ENCODE results near the gene ANTXR1.
A peak's percentile ranks its signal among the peaks of the same experiment; 100 is the strongest.

The ANTXR1 gene

GRCh38 chr2:69186614-69187013 lies 173.6 kb downstream of the ANTXR1 start:
- no peak for ATAC-seq
- TF ChIP-seq, protein P1, sequence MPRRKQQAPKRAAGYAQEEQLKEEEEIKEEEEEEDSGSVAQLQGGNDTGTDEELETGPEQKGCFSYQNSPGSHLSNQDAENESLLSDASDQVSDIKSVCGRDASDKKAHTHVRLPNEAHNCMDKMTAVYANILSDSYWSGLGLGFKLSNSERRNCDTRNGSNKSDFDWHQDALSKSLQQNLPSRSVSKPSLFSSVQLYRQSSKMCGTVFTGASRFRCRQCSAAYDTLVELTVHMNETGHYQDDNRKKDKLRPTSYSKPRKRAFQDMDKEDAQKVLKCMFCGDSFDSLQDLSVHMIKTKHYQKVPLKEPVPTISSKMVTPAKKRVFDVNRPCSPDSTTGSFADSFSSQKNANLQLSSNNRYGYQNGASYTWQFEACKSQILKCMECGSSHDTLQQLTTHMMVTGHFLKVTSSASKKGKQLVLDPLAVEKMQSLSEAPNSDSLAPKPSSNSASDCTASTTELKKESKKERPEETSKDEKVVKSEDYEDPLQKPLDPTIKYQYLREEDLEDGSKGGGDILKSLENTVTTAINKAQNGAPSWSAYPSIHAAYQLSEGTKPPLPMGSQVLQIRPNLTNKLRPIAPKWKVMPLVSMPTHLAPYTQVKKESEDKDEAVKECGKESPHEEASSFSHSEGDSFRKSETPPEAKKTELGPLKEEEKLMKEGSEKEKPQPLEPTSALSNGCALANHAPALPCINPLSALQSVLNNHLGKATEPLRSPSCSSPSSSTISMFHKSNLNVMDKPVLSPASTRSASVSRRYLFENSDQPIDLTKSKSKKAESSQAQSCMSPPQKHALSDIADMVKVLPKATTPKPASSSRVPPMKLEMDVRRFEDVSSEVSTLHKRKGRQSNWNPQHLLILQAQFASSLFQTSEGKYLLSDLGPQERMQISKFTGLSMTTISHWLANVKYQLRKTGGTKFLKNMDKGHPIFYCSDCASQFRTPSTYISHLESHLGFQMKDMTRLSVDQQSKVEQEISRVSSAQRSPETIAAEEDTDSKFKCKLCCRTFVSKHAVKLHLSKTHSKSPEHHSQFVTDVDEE (CRISPR knock-in tag; IDR thresholded peaks at IDR 0.05), result no peak
- no peak for TF ChIP-seq GLIS3 (CRISPR knock-in tag; IDR thresholded peaks at IDR 0.05)
- TF ChIP-seq ZC3H10 (CRISPR knock-in tag; IDR thresholded peaks at IDR 0.05), result no peak
- no peak for TF ChIP-seq TCF4 (CRISPR knock-in tag; IDR thresholded peaks at IDR 0.05; ENCODE audit: borderline replicate concordance)
- no peak for TF ChIP-seq ZFP30 (CRISPR knock-in tag; IDR thresholded peaks at IDR 0.05)
- TF ChIP-seq, protein P2, sequence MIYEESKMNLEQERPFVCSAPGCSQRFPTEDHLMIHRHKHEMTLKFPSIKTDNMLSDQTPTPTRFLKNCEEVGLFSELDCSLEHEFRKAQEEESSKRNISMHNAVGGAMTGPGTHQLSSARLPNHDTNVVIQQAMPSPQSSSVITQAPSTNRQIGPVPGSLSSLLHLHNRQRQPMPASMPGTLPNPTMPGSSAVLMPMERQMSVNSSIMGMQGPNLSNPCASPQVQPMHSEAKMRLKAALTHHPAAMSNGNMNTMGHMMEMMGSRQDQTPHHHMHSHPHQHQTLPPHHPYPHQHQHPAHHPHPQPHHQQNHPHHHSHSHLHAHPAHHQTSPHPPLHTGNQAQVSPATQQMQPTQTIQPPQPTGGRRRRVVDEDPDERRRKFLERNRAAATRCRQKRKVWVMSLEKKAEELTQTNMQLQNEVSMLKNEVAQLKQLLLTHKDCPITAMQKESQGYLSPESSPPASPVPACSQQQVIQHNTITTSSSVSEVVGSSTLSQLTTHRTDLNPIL (CRISPR knock-in tag; IDR thresholded peaks at IDR 0.05; ENCODE audit: low read depth), result no peak
- no peak for TF ChIP-seq ARNTL (CRISPR knock-in tag; IDR thresholded peaks at IDR 0.05; ENCODE audit: borderline replicate concordance, low read depth)
- TF ChIP-seq TOX (CRISPR knock-in tag; IDR thresholded peaks at IDR 0.05; ENCODE audit: borderline replicate concordance), result no peak
- TF ChIP-seq OSR1 (CRISPR knock-in tag; IDR thresholded peaks at IDR 0.05), result no peak
- TF ChIP-seq, protein P3, sequence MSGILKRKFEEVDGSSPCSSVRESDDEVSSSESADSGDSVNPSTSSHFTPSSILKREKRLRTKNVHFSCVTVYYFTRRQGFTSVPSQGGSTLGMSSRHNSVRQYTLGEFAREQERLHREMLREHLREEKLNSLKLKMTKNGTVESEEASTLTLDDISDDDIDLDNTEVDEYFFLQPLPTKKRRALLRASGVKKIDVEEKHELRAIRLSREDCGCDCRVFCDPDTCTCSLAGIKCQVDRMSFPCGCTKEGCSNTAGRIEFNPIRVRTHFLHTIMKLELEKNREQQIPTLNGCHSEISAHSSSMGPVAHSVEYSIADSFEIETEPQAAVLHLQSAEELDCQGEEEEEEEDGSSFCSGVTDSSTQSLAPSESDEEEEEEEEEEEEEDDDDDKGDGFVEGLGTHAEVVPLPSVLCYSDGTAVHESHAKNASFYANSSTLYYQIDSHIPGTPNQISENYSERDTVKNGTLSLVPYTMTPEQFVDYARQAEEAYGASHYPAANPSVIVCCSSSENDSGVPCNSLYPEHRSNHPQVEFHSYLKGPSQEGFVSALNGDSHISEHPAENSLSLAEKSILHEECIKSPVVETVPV (CRISPR knock-in tag; IDR thresholded peaks at IDR 0.05), result no peak
- TF ChIP-seq SNAI2 (CRISPR knock-in tag; IDR thresholded peaks at IDR 0.05), result no peak

DNA sequence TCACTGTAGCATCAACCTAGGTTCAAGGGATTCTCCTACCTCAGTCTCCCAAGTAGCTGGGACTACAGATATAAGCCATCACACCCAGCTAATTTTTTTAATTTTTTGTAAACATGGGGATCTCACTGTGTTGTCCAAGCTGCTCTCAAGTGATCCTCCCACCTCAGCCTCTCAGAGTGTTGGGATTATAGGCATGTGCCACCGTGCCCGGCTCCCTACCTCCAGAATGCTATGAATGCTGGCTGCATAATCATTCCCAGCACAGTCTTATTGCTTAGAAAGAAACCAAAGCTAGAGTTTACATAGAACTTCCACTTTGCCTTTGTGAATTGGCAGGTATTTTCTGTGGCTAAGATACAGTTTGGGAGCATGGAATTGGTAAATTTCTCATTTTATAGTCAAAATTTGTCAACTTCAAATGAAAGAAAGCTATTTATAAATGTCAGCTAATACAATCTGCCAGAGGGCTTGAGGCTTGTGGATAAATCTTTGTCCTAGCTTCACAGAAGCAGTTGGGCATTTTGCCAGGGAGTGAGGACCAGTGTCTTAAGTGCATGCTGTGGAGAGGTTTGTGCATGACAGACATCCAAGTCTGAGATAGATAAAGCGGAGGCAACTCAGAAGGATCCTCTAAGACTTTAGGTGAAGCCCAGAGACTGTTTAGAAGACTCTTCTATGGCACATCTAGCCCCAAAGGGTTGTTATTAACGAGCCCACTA lies 175.4 kb downstream of the ANTXR1 start:
- TF ChIP-seq CSDC2 (CRISPR knock-in tag; IDR thresholded peaks at IDR 0.05), result no peak
- TF ChIP-seq ISL1 (CRISPR knock-in tag; IDR thresholded peaks at IDR 0.05), result no peak
- no peak; the same call in 2 of the 3 replicates for ATAC-seq

- no peak for TF ChIP-seq ZNF8 (CRISPR knock-in tag; IDR thresholded peaks at IDR 0.05)
- no peak for TF ChIP-seq RARB (CRISPR knock-in tag; IDR thresholded peaks at IDR 0.05)
- TF ChIP-seq, protein P3 (CRISPR knock-in tag; IDR thresholded peaks at IDR 0.05), result no peak
- no peak for TF ChIP-seq ZNF70 (CRISPR knock-in tag; IDR thresholded peaks at IDR 0.05)
- ATAC-seq, result peak; percentile 31
Measured at GRCh38 chr2:69190743-69191404, 177.9 kb downstream of the ANTXR1 start.

- TF ChIP-seq TCF4 (CRISPR knock-in tag; IDR thresholded peaks at IDR 0.05; ENCODE audit: borderline replicate concordance), result peak; percentile 93
- TF ChIP-seq, protein P3 (CRISPR knock-in tag; IDR thresholded peaks at IDR 0.05), result 0 out of 2 replicates have a peak, but pooled peaks have one; percentile 33
- TF ChIP-seq BACH2 (CRISPR knock-in tag; IDR thresholded peaks at IDR 0.05; ENCODE audit: borderline replicate concordance), result no peak
- TF ChIP-seq, protein P1 (CRISPR knock-in tag; IDR thresholded peaks at IDR 0.05), result peak; percentile 89
- TF ChIP-seq ZNF8 (CRISPR knock-in tag; IDR thresholded peaks at IDR 0.05), result 0 out of 2 replicates have a peak, but pooled peaks have one; percentile 5
- TF ChIP-seq PATZ1 (CRISPR knock-in tag; IDR thresholded peaks at IDR 0.05; ENCODE audit: borderline replicate concordance), result no peak
- TF ChIP-seq GLIS3 (CRISPR knock-in tag; IDR thresholded peaks at IDR 0.05), result peak; percentile 84; the same call in 1 of the 2 replicates
- 0 out of 2 replicates have a peak, but pooled peaks have one; percentile 54 for TF ChIP-seq ESRRG (CRISPR knock-in tag; IDR thresholded peaks at IDR 0.05)
- ATAC-seq, result peak; percentile 77
Measured at GRCh38 chr2:69191634-69192033, 178.7 kb downstream of the ANTXR1 start.
